H9 (cell line): ENCODE data around the gene ADGRA1. TPM values are rescaled to one million over a fixed set of nuclear protein-coding genes. Genes with fewer than 3 reads are reported as not detected.

Experiments
- DNase-seq: peaks from one replicate; pipeline ENCODE4 v3.0.0-alpha.2; 2017
- H2AFZ ChIP-seq: one replicate; pipeline ENCODE4 v1.6.1; 2013; ENCODE audit warnings: mild to moderate bottlenecking, low read length, control low read depth, moderate library complexity
- H2AK5ac ChIP-seq: 2 replicates; pipeline ENCODE4 v1.6.1; 2013; ENCODE audit warnings: low read length, control low read depth, mixed read lengths; ENCODE audit not compliant: insufficient read length
- H2BK120ac ChIP-seq: one replicate; pipeline ENCODE4 v1.6.1; 2013; ENCODE audit warnings: low read depth, mild to moderate bottlenecking, low read length, control low read depth, inconsistent platforms; ENCODE audit not compliant: poor library complexity, severe bottlenecking
- H2BK12ac ChIP-seq: 2 replicates; pipeline ENCODE4 v1.6.1; 2013; ENCODE audit warnings: low read length, control low read depth, mixed read lengths, low read depth; ENCODE audit not compliant: insufficient read length
- H2BK15ac ChIP-seq: 2 replicates; pipeline ENCODE4 v1.6.1; 2013; ENCODE audit warnings: low read depth, low read length, control low read depth
- H2BK20ac ChIP-seq: one replicate; pipeline ENCODE4 v1.6.1; 2013; ENCODE audit warnings: low read depth, mild to moderate bottlenecking, low read length, control low read depth, inconsistent platforms; ENCODE audit not compliant: poor library complexity, severe bottlenecking
- H2BK5ac ChIP-seq: 2 replicates; pipeline ENCODE4 v1.6.1; 2013; ENCODE audit warnings: low read length, control low read depth, mixed read lengths; ENCODE audit not compliant: insufficient read length
- H3K14ac ChIP-seq: 2 replicates; pipeline ENCODE4 v1.6.1; 2013; ENCODE audit warnings: low read length, control low read depth; ENCODE audit not compliant: insufficient read depth
- H3K18ac ChIP-seq: 2 replicates; pipeline ENCODE4 v1.6.1; 2013; ENCODE audit warnings: low read depth, mild to moderate bottlenecking, mixed read lengths, low read length, control low read depth; ENCODE audit not compliant: insufficient read length
- H3K23ac ChIP-seq: 2 replicates; pipeline ENCODE4 v1.6.1; 2013; ENCODE audit warnings: low read length, control low read depth, mixed read lengths, low read depth; ENCODE audit not compliant: insufficient read length
- H3K23me2 ChIP-seq: 2 replicates; pipeline ENCODE4 v1.6.1; 2013; ENCODE audit warnings: low read depth, mild to moderate bottlenecking, mixed read lengths, low read length, control low read depth; ENCODE audit not compliant: insufficient read length, poor library complexity, severe bottlenecking
- H3K27ac ChIP-seq: 2 replicates; pipeline ENCODE4 v1.5.1; 2013; ENCODE audit warnings: low read length, control low read depth, mixed read lengths, low read depth; ENCODE audit not compliant: insufficient read length
- H3K27me3 ChIP-seq: 2 replicates; pipeline ENCODE4 v1.6.1; 2013; ENCODE audit warnings: low read length, control low read depth, inconsistent platforms; ENCODE audit not compliant: insufficient read depth
- H3K4ac ChIP-seq: 2 replicates; pipeline ENCODE4 v1.6.1; 2013; ENCODE audit warnings: low read depth, mild to moderate bottlenecking, control low read depth, inconsistent platforms, low read length, moderate library complexity
- H3K4me1 ChIP-seq: 2 replicates; pipeline ENCODE4 v1.6.1; 2013; ENCODE audit warnings: low read length, control low read depth, inconsistent platforms; ENCODE audit not compliant: insufficient read depth
- H3K4me2 ChIP-seq: 2 replicates; pipeline ENCODE4 v1.6.1; 2013; ENCODE audit warnings: low read length, control low read depth, mixed read lengths; ENCODE audit not compliant: insufficient read length, insufficient read depth
- H3K56ac ChIP-seq: 2 replicates; pipeline ENCODE4 v1.6.1; 2013; ENCODE audit warnings: low read depth, mild to moderate bottlenecking, mixed read lengths, low read length, control low read depth; ENCODE audit not compliant: insufficient read length
- H3K79me1 ChIP-seq: 2 replicates; pipeline ENCODE4 v1.6.1; 2013; ENCODE audit warnings: low read depth, mild to moderate bottlenecking, moderate library complexity, low read length, control low read depth, inconsistent platforms; ENCODE audit not compliant: insufficient read depth, poor library complexity, severe bottlenecking
- H3K79me2 ChIP-seq: 2 replicates; pipeline ENCODE4 v1.6.1; 2013; ENCODE audit warnings: low read length, control low read depth, inconsistent platforms; ENCODE audit not compliant: insufficient read depth
- H3K9ac ChIP-seq: 2 replicates; pipeline ENCODE4 v1.6.1; 2013; ENCODE audit warnings: low read length, control low read depth, mixed read lengths; ENCODE audit not compliant: insufficient read length; ENCODE audit errors: extremely low read depth
- H3K9me3 ChIP-seq: one replicate; pipeline ENCODE4 v1.6.1; 2013; ENCODE audit warnings: low read depth, low read length, inconsistent platforms; ENCODE audit not compliant: control insufficient read depth
- H3T11ph ChIP-seq: one replicate; pipeline ENCODE4 v1.6.1; 2013; ENCODE audit warnings: mild to moderate bottlenecking, low read length, control low read depth, inconsistent platforms
- H4K20me1 ChIP-seq: one replicate; pipeline ENCODE4 v1.6.1; 2013; ENCODE audit not compliant: control insufficient read depth, insufficient read length, insufficient read depth
- H4K5ac ChIP-seq: 2 replicates; pipeline ENCODE4 v1.6.1; 2013; ENCODE audit warnings: low read depth, mild to moderate bottlenecking, mixed read lengths, low read length, control low read depth; ENCODE audit not compliant: insufficient read length
- H4K8ac ChIP-seq: replicated peaks from 2 replicates; pipeline ENCODE4 v1.6.1; 2013; ENCODE audit warnings: low read length, control low read depth, mixed read lengths, low read depth; ENCODE audit not compliant: insufficient read length
- H4K91ac ChIP-seq: 2 replicates; pipeline ENCODE4 v1.6.1; 2013; ENCODE audit warnings: low read depth, mild to moderate bottlenecking, moderate library complexity, mixed read lengths, low read length, control low read depth; ENCODE audit not compliant: insufficient read length
- H3K27ac Mint-ChIP-seq, 3 experiments: 2 replicates in 2 of 3; 3 replicates in 1 of 3; pipeline ENCODE4 v1.8.0; 2020 to 2021; ENCODE audit warnings: mixed read lengths in 3 of 3, mild to moderate bottlenecking in 1 of 3, moderate library complexity in 1 of 3
- H3K27me3 Mint-ChIP-seq: 2 replicates; pipeline ENCODE4 v1.8.0; 2021; ENCODE audit warnings: low read depth, mild to moderate bottlenecking, moderate library complexity, mixed read lengths
- H3K36me3 Mint-ChIP-seq, 3 experiments: 2 replicates in 2 of 3; 3 replicates in 1 of 3; pipeline ENCODE4 v1.8.0; 2020 to 2021; ENCODE audit warnings: low read depth in 3 of 3, mixed read lengths in 3 of 3; ENCODE audit not compliant: insufficient read depth in 1 of 3
- H3K4me1 Mint-ChIP-seq, 2 experiments: 2 replicates each; pipeline ENCODE4 v1.8.0; 2020; ENCODE audit warnings: mixed read lengths in 2 of 2
- H3K4me3 Mint-ChIP-seq, 2 experiments: 2 replicates in 1 of 2; 3 replicates in 1 of 2; pipeline ENCODE4 v1.8.0; 2020 to 2021; ENCODE audit warnings: mild to moderate bottlenecking in 2 of 2, mixed read lengths in 2 of 2, moderate library complexity in 1 of 2
- H3K9me3 Mint-ChIP-seq, 2 experiments: 2 replicates in 1 of 2; 3 replicates in 1 of 2; pipeline ENCODE4 v1.8.0; 2020; ENCODE audit warnings: mild to moderate bottlenecking in 2 of 2, mixed read lengths in 2 of 2, moderate library complexity in 1 of 2
- WGBS: extraction: QIAGEN DNeasy Blood & Tissue Kit; methylation state at CpG from one replicate; pipeline ENCODE4 v1.1.7; 2013; ENCODE audit warnings: missing lambda C conversion rate, low lambda C conversion rate, mixed read lengths; ENCODE audit not compliant: insufficient read length; ENCODE audit errors: extremely low coverage; 5-methylcytosine and 5-hydroxymethylcytosine counted together
- total RNA-seq: library from RNA; stranded (reverse); gene quantifications from 2 replicates; pipeline ENCODE4 v1.2.1, GENCODE V29; 2021
- TF ChIP-seq, protein P1 (sequence below): fragments of 200-600 bp; sonication (generic); conservative IDR thresholded peaks from 3 replicates; pipeline ENCODE4 v1.8.0; 2021; ENCODE audit warnings: antibody characterized with exemption, mild to moderate bottlenecking

ADGRA1 gene
- total RNA-seq, 1 experiment from 2014 or later = 0.11 TPM

DNA sequence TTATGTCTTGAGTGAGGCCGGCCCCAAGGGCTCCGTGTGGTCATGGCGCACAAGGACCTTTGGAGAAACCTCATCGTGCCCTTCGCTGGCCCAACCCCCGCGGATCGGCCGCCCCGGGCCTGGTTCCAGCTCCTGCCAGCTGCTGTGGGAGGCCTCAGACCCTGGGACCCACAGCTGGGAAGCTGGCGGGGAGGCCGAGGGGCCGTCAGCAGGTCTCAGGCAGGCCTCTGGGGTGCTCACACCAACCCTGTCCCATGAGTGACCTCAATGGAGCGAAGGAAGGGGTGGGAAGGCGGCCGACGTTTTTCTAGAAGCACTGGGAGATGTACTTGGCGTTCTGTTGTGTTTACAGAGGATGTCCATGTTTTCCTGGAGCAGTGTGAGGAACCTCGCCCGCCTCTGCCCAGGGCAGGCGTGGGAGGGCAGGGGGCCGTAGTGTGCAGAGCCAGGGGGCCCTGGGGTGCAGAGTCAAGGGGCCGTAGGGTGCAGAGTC lies 18.6 kb upstream of the ADGRA1 start:
- Histone ChIP-seq H4K20me1 (no peaks in the 10 kb centered on the region), H3K79me2 (no peaks in the 10 kb centered on the region), H3K23ac (no peak overlapping the region), H4K91ac (no peak overlapping the region), H2AFZ (no peak overlapping the region), H2BK12ac (no peak overlapping the region), H3K4me2 (no peak overlapping the region), H4K8ac (no peak overlapping the region), H2BK20ac (no peak overlapping the region), H3T11ph (no peak overlapping the region), H3K56ac (no peak overlapping the region), H3K27ac (no peak overlapping the region), H3K4me1 (no peaks in the 10 kb centered on the region), H2BK120ac (no peak overlapping the region), H2BK5ac (no peak overlapping the region), H3K9ac (no peak overlapping the region), H2AK5ac (no peak overlapping the region), H3K27me3 (no peaks in the 10 kb centered on the region), H3K18ac (no peak overlapping the region), H3K14ac (no peak overlapping the region), H3K9me3 (no peaks in the 10 kb centered on the region), H2BK15ac (no peak overlapping the region), H3K23me2 (no peaks in the 10 kb centered on the region), H3K4ac (no peak overlapping the region), H4K5ac (no peak overlapping the region), H3K79me1 (no peaks in the 10 kb centered on the region)
- Mint-ChIP-seq H3K4me1 (peaks cover 0 to 7% of the 10 kb centered on the region in 2 experiments; a peak in 3 of 4 replicates), H3K4me3 (no peak overlapping the region), H3K9me3 (peaks cover 0 to 8% of the 10 kb centered on the region in 2 experiments; a peak in 1 of 5 replicates), H3K36me3 (no peaks in the 10 kb centered on the region), H3K27ac (no peak overlapping the region), H3K27me3 (no peaks in the 10 kb centered on the region; the same call in none of the 2 replicates)
- TF ChIP-seq, protein P1, sequence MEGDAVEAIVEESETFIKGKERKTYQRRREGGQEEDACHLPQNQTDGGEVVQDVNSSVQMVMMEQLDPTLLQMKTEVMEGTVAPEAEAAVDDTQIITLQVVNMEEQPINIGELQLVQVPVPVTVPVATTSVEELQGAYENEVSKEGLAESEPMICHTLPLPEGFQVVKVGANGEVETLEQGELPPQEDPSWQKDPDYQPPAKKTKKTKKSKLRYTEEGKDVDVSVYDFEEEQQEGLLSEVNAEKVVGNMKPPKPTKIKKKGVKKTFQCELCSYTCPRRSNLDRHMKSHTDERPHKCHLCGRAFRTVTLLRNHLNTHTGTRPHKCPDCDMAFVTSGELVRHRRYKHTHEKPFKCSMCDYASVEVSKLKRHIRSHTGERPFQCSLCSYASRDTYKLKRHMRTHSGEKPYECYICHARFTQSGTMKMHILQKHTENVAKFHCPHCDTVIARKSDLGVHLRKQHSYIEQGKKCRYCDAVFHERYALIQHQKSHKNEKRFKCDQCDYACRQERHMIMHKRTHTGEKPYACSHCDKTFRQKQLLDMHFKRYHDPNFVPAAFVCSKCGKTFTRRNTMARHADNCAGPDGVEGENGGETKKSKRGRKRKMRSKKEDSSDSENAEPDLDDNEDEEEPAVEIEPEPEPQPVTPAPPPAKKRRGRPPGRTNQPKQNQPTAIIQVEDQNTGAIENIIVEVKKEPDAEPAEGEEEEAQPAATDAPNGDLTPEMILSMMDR = no peak
- DNase-seq = no peak
- no CpG with 5 or more reads among the region's 23 CpGs for WGBS
